Endothelial cell of umbilical vein (primary cell): ENCODE data around the gene ARHGEF7. TPM values are rescaled to one million over a fixed set of nuclear protein-coding genes. Genes with fewer than 3 reads are reported as not detected.

Source experiments
- BruUV-seq: library from RNA; stranded (reverse); fragments of 400-500 nt; replicated peaks from 2 replicates; lab custom pipeline; 2021; lab: Mats Ljungman, UMichigan
- CTCF ChIA-PET: fragments of 300-600, 350-600 bp; sonication (Branson Sonifier 250); formaldehyde crosslinking; loops from one replicate; lab custom pipeline; 2021; ENCODE audit warnings: antibody characterized with exemption, inconsistent platforms; lab: Charles Lee
- POLR2A ChIA-PET: fragments of 300-600, 350-600 bp; sonication (Branson Sonifier 250); formaldehyde crosslinking; loops from one replicate; lab custom pipeline; 2021; ENCODE audit warnings: antibody characterized with exemption, inconsistent platforms; lab: Charles Lee
- DNase-seq: peaks from one replicate; pipeline ENCODE4 v3.0.0-alpha.2; 2011; ENCODE audit warnings: low read depth, low spot score
- FAIRE-seq: peaks from 2 replicates; lab custom pipeline; 2011; peaks lifted over from hg19 to GRCh38; lab: Jason Lieb, UNC
- H2AFZ ChIP-seq: 2 replicates; pipeline ENCODE4 v1.6.0; 2012; ENCODE audit warnings: low read depth, low read length, control low read depth, inconsistent platforms
- H3K27ac ChIP-seq: 2 replicates; pipeline ENCODE4 v1.5.1; 2011; ENCODE audit warnings: low read depth, mild to moderate bottlenecking, control low read depth, low read length, moderate library complexity; ENCODE audit not compliant: insufficient read depth
- H3K27me3 ChIP-seq, 2 experiments: 2 replicates each; pipeline versions ENCODE4 v1.6.0 to v1.6.1; 2011; ENCODE audit warnings: low read length in 2 of 2, mixed read lengths in 1 of 2; ENCODE audit not compliant: control insufficient read depth in 2 of 2, insufficient read depth in 2 of 2
- H3K36me3 ChIP-seq, 2 experiments: 2 replicates in 1 of 2; 3 replicates in 1 of 2; pipeline ENCODE4 v1.5.1; 2011; ENCODE audit warnings: low read length in 2 of 2, mild to moderate bottlenecking in 1 of 2, moderate library complexity in 1 of 2; ENCODE audit not compliant: control insufficient read depth in 2 of 2, insufficient read depth in 2 of 2; ENCODE audit errors: extremely low read depth in 1 of 2
- H3K4me1 ChIP-seq: 3 replicates; pipeline ENCODE4 v1.5.1; 2011; ENCODE audit warnings: mild to moderate bottlenecking, low read length; ENCODE audit not compliant: control insufficient read depth, insufficient read depth; ENCODE audit errors: extremely low read depth
- H3K4me2 ChIP-seq: 2 replicates; pipeline ENCODE4 v1.6.1; 2011; ENCODE audit warnings: low read length, control low read depth, mixed read lengths; ENCODE audit not compliant: insufficient read depth
- H3K4me3 ChIP-seq, 3 experiments: fragments of 200-600 bp in 1 of 3; sonication (generic), shearing (Covaris generic) in 1 of 3; replicated peaks in 1 of 3; 2 replicates each; pipeline ENCODE4 v1.5.1; 2011 to 2016; ENCODE audit warnings: control low read depth in 3 of 3, low read length in 3 of 3, mild to moderate bottlenecking in 2 of 3, inconsistent platforms in 1 of 3, low read depth in 1 of 3, moderate library complexity in 1 of 3; ENCODE audit not compliant: insufficient read depth in 1 of 3
- H3K79me2 ChIP-seq: 2 replicates; pipeline ENCODE4 v1.6.0; 2012; ENCODE audit warnings: low read length, inconsistent platforms; ENCODE audit not compliant: control insufficient read depth, insufficient read depth
- H3K9ac ChIP-seq: replicated peaks from 2 replicates; pipeline ENCODE3; 2011; ENCODE audit warnings: low read length, control low read depth; ENCODE audit not compliant: insufficient read depth; ENCODE audit errors: extremely low read depth
- H3K9me1 ChIP-seq: replicated peaks from 3 replicates; pipeline ENCODE4 v1.6.0; 2011; ENCODE audit warnings: mild to moderate bottlenecking, low read length; ENCODE audit not compliant: control insufficient read depth, insufficient read depth; ENCODE audit errors: extremely low read depth
- H3K9me3 ChIP-seq: replicated peaks from 2 replicates; pipeline ENCODE4 v1.5.1; 2012; ENCODE audit warnings: low read length, inconsistent platforms; ENCODE audit not compliant: control insufficient read depth, insufficient read depth
- H4K20me1 ChIP-seq: replicated peaks from 2 replicates; pipeline ENCODE3; 2011; ENCODE audit warnings: mild to moderate bottlenecking, low read length; ENCODE audit not compliant: control insufficient read depth, insufficient read depth; ENCODE audit errors: extremely low read depth
- CTCF ChIP-seq, 2 donors: IDR thresholded peaks; 1 replicate in 1 of 2; 2 replicates in 1 of 2; pipeline ENCODE4 v1.5.1; 2011; ENCODE audit warnings: low read length in 2 of 2, mild to moderate bottlenecking in 2 of 2, moderate library complexity in 2 of 2, control low read depth in 1 of 2, inconsistent platforms in 1 of 2, low read depth in 1 of 2; ENCODE audit not compliant: insufficient read depth in 1 of 2; ENCODE audit errors: extremely low read depth in 1 of 2
- EZH2 ChIP-seq: IDR thresholded peaks from 2 replicates; pipeline ENCODE4 v1.6.1; 2012; ENCODE audit warnings: borderline replicate concordance, low read depth, mild to moderate bottlenecking, moderate library complexity, low read length, inconsistent platforms; ENCODE audit not compliant: severe bottlenecking
- FOS ChIP-seq: IDR thresholded peaks from 2 replicates; pipeline ENCODE4 v1.6.1; 2011; ENCODE audit warnings: mild to moderate bottlenecking, low read length, moderate library complexity, borderline replicate concordance; ENCODE audit not compliant: insufficient read depth
- GATA2 ChIP-seq: IDR thresholded peaks from 2 replicates; pipeline ENCODE4 v1.7.0; 2011; ENCODE audit warnings: low read depth, mild to moderate bottlenecking, moderate library complexity, mixed read lengths, low read length; ENCODE audit not compliant: insufficient read length, insufficient read depth
- JUN ChIP-seq: IDR thresholded peaks from 2 replicates; pipeline ENCODE4 v1.6.1; 2011; ENCODE audit warnings: borderline replicate concordance, low read depth; ENCODE audit not compliant: insufficient read length, insufficient read depth
- MAX ChIP-seq: IDR thresholded peaks from 2 replicates; pipeline ENCODE4 v1.6.1; 2011; ENCODE audit not compliant: insufficient read depth, insufficient read length
- MYC ChIP-seq: IDR thresholded peaks from one replicate; pipeline ENCODE4 v1.6.1; 2011; ENCODE audit warnings: mild to moderate bottlenecking, low read depth, low read length
- POLR2A ChIP-seq: IDR thresholded peaks from 2 replicates; pipeline ENCODE4 v1.6.1; 2012; ENCODE audit warnings: low read depth, mild to moderate bottlenecking, control low read depth, low read length
- POLR2AphosphoS5 ChIP-seq: IDR thresholded peaks from 2 replicates; pipeline ENCODE4 v1.6.1; 2012; ENCODE audit warnings: low read depth, mild to moderate bottlenecking, control low read depth, low read length, moderate library complexity; ENCODE audit not compliant: insufficient read depth
- dilution Hi-C: fragments of 300-500 bp; cut with MboI; formaldehyde crosslinking; loops from one replicate; pipeline ENCODE4 v1.15.0; 2019; ENCODE audit warnings: low sequenced_read_pairs; ENCODE audit not compliant: extremely low pct_ligation_motif_present
- intact Hi-C: fragments of 100-400 bp; cut with micrococcal nuclease; formaldehyde crosslinking; loops from one replicate; pipeline ENCODE4 v1.10.0; 2022
- polyA plus RNA-seq, 4 experiments: library from polyadenylated mRNA; depleted of rRNA in 3 of 4; stranded (reverse) in 3 of 4; unstranded in 1 of 4; fragments of >200 nt; gene quantifications; 2 replicates each; pipeline versions ENCODE4 v1.2.1 to v1.2.3, GENCODE V29; 2011 to 2012; ENCODE audit warnings: missing spikeins in 1 of 4
- total RNA-seq: library from RNA; stranded (reverse); gene quantifications from 2 replicates; pipeline ENCODE4 v1.2.3, GENCODE V29; 2021

The ARHGEF7 gene
- total and polyA plus RNA-seq, 2 donors (not counting 3 experiments of a cell fraction or from before 2014, with no cell fraction given) = 94.9 to 155 TPM

GRCh38 chr13:111347438-111347837 is 232.3 kb downstream of the ARHGEF7 start:
- Histone ChIP-seq H3K27me3 (no peaks in the 10 kb centered on the region), H3K27ac (no peak overlapping the region), H3K4me2 (no peak overlapping the region), H3K9ac (no peak overlapping the region), H3K79me2 (no peaks in the 10 kb centered on the region), H3K9me1 (no peaks in the 10 kb centered on the region), H3K36me3 (no peaks in the 10 kb centered on the region), H3K9me3 (no peaks in the 10 kb centered on the region), H4K20me1 (no peaks in the 10 kb centered on the region), H3K4me1 (no peaks in the 10 kb centered on the region), H3K4me3 (no peak overlapping the region), H2AFZ (no peak overlapping the region)
- dilution Hi-C loops (no loop called here), intact Hi-C loops (no loop called here)
- TF ChIP-seq POLR2AphosphoS5 = no peak
- TF ChIP-seq MAX = no peak
- TF ChIP-seq MYC = no peak
- no peak for TF ChIP-seq FOS
- no peak for TF ChIP-seq GATA2
- no peak for TF ChIP-seq JUN
- no peak for TF ChIP-seq EZH2
- FAIRE-seq (no peak), DNase-seq (no peak)
- BruUV-seq = no TSS peak
- ChIA-PET CTCF (no interaction called here), POLR2A (no interaction called here)

GRCh38 chr13:111353508-111353907 is 238.4 kb downstream of the ARHGEF7 start:
- dilution Hi-C loops = no loop called here

More at GRCh38 chr13:111353508-111353907, 238.4 kb downstream of the ARHGEF7 start:
- Histone ChIP-seq H3K9ac (no peak overlapping the region), H3K9me3 (no peaks in the 10 kb centered on the region), H3K79me2 (no peaks in the 10 kb centered on the region), H3K36me3 (no peaks in the 10 kb centered on the region), H3K27ac (no peak overlapping the region), H3K27me3 (no peaks in the 10 kb centered on the region), H2AFZ (no peak overlapping the region), H3K4me3 (no peak overlapping the region), H3K9me1 (no peaks in the 10 kb centered on the region), H3K4me2 (no peak overlapping the region), H4K20me1 (no peaks in the 10 kb centered on the region), H3K4me1 (no peaks in the 10 kb centered on the region)
- TF ChIP-seq EZH2 = no peak
- TF ChIP-seq CTCF (IDR thresholded peaks at IDR 0.05; ENCODE audit: extremely low read depth in 1 of 2, insufficient read depth in 1 of 2, low read depth in 1 of 2, low read length in 2 of 2) = no peak
- TF ChIP-seq POLR2A = no peak
- TF ChIP-seq POLR2AphosphoS5 = no peak
- TF ChIP-seq FOS = no peak
- TF ChIP-seq MYC = no peak
- no peak for TF ChIP-seq MAX
- TF ChIP-seq GATA2 = no peak
- no peak for TF ChIP-seq JUN
- ChIA-PET POLR2A (no interaction called here), CTCF (no interaction called here)
- no peak for DNase-seq
- BruUV-seq = no TSS peak
- intact Hi-C loops = no loop called here
- no peak for FAIRE-seq
